Tibial artery (tissue), 4 donors: ENCODE measurements around the gene CRLF1.
A peak's percentile ranks its signal among the peaks of the same experiment; 100 is the strongest.

Source experiments
- DNase-seq, 2 donors: peaks; one replicate each; pipeline ENCODE4 v3.0.0-alpha.2; 2019
- H3K27ac ChIP-seq, 2 donors: fragments of 200-600 bp; sonication (generic) in 1 of 2; 1 replicate in 1 of 2; 2 replicates in 1 of 2; pipeline ENCODE4 v1.5.1; 2018 to 2019; ENCODE audit warnings: mild to moderate bottlenecking in 1 of 2
- H3K27me3 ChIP-seq, 2 donors: fragments of 200-600 bp; sonication (generic) in 1 of 2; one replicate each; pipeline versions ENCODE4 v1.5.1 to v1.6.0; 2016 to 2019
- H3K36me3 ChIP-seq, 3 donors: fragments of 200-600 bp; sonication (generic) in 2 of 3; one replicate each; pipeline ENCODE4 v1.5.1; 2016 to 2019; ENCODE audit warnings: mild to moderate bottlenecking in 2 of 3
- H3K4me1 ChIP-seq, 4 donors: fragments of 200-600 bp; sonication (generic) in 2 of 4; 1 replicate in 3 of 4; 2 replicates in 1 of 4; pipeline ENCODE4 v1.5.1; 2016 to 2019
- H3K4me3 ChIP-seq, 2 donors: fragments of 200-600 bp; sonication (generic) in 1 of 2; 1 replicate in 1 of 2; 2 replicates in 1 of 2; pipeline ENCODE4 v1.5.1; 2018 to 2019; ENCODE audit warnings: mild to moderate bottlenecking in 2 of 2
- H3K9me3 ChIP-seq, 3 donors: fragments of 200-600 bp; sonication (generic) in 1 of 3; one replicate each; pipeline ENCODE4 v1.5.1; 2016 to 2019
- CTCF ChIP-seq, 2 experiments: fragments of 200-600 bp in 1 of 2; fragments of 450-650 bp in 1 of 2; IDR thresholded peaks; one replicate each; pipeline ENCODE4 v1.5.1; 2017 to 2019; ENCODE audit warnings: antibody characterized with exemption in 2 of 2, mild to moderate bottlenecking in 1 of 2, moderate library complexity in 1 of 2
- intact Hi-C: fragments of 100-400 bp; cut with DNase I; formaldehyde crosslinking; loops from one replicate; pipeline ENCODE4 v1.15.0; 2023; ENCODE audit warnings: low total_unique reads

The CRLF1 gene

DNA sequence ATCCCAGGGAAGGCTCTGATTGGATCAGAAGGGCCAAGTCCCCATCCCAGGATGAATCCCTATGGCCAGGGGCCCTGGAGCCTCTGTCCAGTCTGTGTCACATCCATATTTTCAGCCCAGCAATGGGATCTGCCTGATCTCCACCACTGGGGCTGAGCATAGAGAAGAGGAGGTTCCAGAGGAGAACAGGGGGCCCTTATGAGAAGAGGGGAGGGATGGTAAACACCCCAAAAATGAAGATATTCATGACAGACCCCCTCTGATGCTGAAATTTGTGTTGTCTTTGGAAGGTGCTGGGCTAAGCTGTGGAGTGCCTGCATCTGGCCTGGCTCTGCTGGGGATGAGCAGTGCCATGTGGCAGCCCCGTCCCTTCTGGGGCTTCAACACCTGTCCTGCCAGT, 44.7 kb upstream of the CRLF1 start:
- DNase-seq = no peak
- intact Hi-C loops = no loop called here
- Histone ChIP-seq H3K9me3 (no peaks in the 10 kb centered on the region), H3K4me1 (peaks cover 7 to 81% (median 63%) of the 10 kb centered on the region in 4 donors), H3K4me3 (peak overlapping the region; percentile 17 to 42), H3K27me3 (no peaks in the 10 kb centered on the region), H3K27ac (peak overlapping the region; percentile 96 to 99), H3K36me3 (no peaks in the 10 kb centered on the region)
- TF ChIP-seq CTCF (IDR thresholded peaks at IDR 0.05) = no peak

DNA sequence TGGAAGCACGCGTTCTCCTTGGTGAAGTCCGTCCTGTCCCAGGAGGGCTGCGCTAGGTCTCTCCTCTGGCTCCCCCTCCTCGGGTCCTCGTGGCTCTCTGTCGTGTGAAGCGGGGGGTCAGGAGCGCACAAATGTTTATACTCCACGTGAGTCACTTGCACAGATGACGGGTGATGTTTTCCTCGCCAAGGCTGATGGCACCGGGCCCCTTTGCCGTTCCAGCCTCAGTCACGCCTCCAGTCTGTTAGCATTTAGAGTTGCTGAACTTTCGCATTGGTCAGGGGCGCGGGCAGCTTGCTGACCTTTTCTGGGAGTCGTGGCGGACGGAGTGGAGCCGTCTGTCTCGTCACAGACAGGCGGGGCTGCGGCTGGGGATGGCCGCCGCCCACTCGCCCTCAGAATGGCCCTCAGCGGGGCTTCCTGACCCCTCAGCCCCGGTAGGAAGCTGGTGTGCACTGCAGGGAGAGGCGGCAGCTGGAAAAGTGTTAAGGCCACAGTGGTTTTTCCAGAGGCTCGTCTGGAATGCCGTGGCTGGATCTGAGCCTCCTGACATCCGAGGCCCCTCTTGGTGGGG, 44.0 kb upstream of the CRLF1 start:
- Histone ChIP-seq H3K27ac (peak overlapping the region; percentile 96 to 99), H3K4me3 (peak overlapping the region; percentile 17 to 42)

GRCh38 chr19:18650021-18650390, 43.4 kb upstream of the CRLF1 start:
- Histone ChIP-seq H3K27me3 (no peaks in the 10 kb centered on the region), H3K9me3 (no peaks in the 10 kb centered on the region), H3K36me3 (no peaks in the 10 kb centered on the region), H3K27ac (peak overlapping the region; percentile 96 to 99), H3K4me3 (peak overlapping the region; percentile 39 to 42), H3K4me1 (peaks cover 9 to 81% (median 73%) of the 10 kb centered on the region in 4 donors)
- DNase-seq = peak in 1 of 2 donors; percentile 79
- intact Hi-C loops = no loop called here
- no peak for TF ChIP-seq CTCF (IDR thresholded peaks at IDR 0.05)

More for the DNA sequence above, 44.0 kb upstream of the CRLF1 start:
- H3K27me3 ChIP-seq = no peaks in the 10 kb centered on the region
- H3K4me1 ChIP-seq = peaks cover 7 to 81% (median 68%) of the 10 kb centered on the region in 4 donors
- H3K36me3 ChIP-seq = no peaks in the 10 kb centered on the region
- intact Hi-C loops = no loop called here
- no peaks in the 10 kb centered on the region for H3K9me3 ChIP-seq
- DNase-seq = peak; percentile 96 to 99
- TF ChIP-seq CTCF (IDR thresholded peaks at IDR 0.05) = peak in 1 of 2 experiments; percentile 4

DNA sequence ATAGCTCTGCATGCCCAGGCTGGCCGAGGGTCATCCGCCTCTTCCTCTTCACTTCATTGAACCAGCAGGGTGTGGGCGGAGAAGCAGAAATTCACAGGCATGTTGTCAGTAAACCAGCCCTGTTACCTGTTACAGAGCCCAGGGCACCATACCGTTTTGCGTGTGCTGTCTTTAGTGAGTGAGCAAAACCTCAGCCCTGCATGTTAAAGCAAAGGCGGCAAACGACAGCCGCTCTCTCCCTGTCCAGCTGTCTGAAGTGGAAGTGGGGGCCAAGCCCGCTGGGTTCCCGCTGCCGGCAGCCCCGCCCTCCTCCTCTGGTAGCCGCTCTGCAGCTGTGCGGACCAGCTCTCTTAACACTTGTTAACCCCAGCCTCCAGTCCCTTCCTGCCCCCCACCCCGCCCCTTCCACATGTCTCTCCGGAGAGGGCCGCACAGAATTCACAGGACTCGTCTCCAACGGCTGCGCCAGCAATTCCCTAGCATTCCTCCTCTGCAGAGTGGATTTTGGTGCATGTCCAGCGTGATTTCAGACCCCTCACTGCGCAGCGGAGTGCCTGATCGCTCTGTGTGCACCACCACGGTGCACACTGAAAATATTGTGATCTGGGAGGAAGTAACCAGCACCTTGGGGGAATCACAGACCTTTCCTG, 42.9 kb upstream of the CRLF1 start:
- Histone ChIP-seq H3K4me1 (peaks cover 13 to 83% (median 78%) of the 10 kb centered on the region in 4 donors), H3K36me3 (no peaks in the 10 kb centered on the region), H3K27me3 (no peaks in the 10 kb centered on the region), H3K27ac (peak overlapping the region; percentile 96 to 99), H3K4me3 (peak overlapping the region; percentile 39 to 42), H3K9me3 (no peaks in the 10 kb centered on the region)
- DNase-seq = peak; percentile 86 to 92
- TF ChIP-seq CTCF (IDR thresholded peaks at IDR 0.05) = no peak
- intact Hi-C loops = no loop called here

GRCh38 chr19:18648973-18649315, 42.3 kb upstream of the CRLF1 start:
- no peaks in the 10 kb centered on the region for H3K36me3 ChIP-seq
- peak overlapping the region; percentile 39 to 42 for H3K4me3 ChIP-seq
- H3K4me1 ChIP-seq = peaks cover 13 to 88% (median 84%) of the 10 kb centered on the region in 4 donors
- H3K9me3 ChIP-seq = no peaks in the 10 kb centered on the region
- TF ChIP-seq CTCF (IDR thresholded peaks at IDR 0.05) = no peak
- H3K27me3 ChIP-seq = no peaks in the 10 kb centered on the region
- intact Hi-C loops = no loop called here
- H3K27ac ChIP-seq = peak overlapping the region; percentile 96 to 99
- peak; percentile 66 to 91 for DNase-seq
